Fibroblast of skin of abdomen (primary cell): ENCODE data around the gene PAQR9.
A peak's percentile ranks its signal among the peaks of the same experiment; 100 is the strongest.

ENCODE experiments used
- DNase-seq: peaks from one replicate; pipeline ENCODE4 v3.0.0-alpha.2; 2013

The PAQR9 gene

DNA sequence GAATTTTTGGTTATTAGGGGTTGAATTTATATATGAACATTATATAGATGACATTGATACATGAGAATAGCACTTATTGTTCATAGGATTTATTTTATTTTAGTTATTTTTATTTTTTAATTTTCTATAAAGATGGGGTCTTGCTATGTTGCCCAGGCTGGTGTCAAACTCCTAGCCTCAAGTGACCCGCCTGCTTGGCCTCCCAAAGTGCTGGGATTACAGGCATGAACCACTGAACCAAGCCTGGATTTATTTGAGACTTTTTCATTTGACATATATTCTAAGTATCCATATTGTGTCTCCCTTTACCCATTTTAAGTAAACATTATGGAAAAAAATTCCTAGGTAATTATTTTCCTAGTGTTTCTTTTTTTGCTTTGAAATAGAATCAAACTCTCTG is 12.5 kb downstream of the PAQR9 start:
- no peak for DNase-seq

GRCh38 chr3:142947799-142948575 is 15.5 kb downstream of the PAQR9 start:
- DNase-seq, result no peak

DNA sequence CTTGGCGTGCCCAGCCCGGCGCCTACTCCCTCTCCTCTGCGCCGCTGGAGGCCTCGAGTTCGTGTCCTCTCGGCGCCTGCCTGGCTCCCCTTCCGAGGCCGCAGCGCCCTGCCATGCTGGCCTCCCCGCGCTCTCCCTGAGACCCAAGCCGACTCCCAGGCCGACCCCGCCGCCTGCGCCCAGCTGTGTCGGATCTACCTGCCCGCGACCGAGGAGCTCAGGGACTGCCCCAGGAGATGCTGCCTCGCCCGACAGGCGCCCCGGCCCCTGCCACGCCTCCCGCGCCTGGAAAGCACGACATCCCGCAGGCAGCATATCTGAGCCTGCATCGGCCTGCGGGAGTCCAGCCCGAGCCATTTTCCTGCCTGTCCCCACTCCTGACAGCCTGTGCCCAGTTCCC is 16.1 kb downstream of the PAQR9 start:
- no peak for DNase-seq

DNA sequence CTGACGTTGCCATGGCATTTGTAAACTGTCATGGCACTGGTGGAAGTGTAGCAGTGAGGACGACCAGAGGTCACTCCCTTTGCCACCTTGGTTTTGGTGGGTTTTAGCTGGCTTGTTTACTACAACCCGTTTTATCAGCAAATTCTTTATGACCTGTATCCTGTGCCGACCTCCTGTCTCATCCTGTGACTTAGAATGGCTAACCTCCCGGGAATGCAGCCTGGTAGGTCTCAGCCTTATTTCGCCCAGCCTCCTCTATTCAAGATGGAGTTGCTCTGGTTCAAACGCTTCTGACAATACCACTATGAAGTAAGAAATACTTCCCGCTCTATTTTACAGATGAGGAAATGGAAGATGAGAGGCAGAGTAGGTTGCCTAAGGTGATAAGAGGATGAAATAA is 16.6 kb downstream of the PAQR9 start:
- DNase-seq, result no peak

DNA sequence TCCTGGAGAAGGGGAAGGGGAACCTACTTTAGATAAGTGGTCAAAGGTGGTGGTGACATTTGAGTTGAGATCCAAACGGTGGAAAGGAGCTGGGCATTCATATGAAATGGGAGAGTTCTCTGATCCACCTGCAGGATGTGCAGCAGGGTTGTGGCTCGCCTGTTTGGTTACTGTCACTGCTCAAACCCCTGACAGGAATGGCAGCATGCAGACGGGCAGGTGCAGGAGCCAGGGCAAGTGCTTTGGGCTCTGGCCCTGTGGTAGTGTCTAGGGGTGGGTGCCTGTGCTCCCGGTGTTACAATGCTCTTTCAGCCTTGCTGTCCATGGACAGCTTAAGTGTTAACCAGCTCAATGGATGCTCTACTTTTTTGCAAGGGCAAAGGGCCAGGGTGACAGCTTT is 18.5 kb downstream of the PAQR9 start:
- no peak for DNase-seq

DNA sequence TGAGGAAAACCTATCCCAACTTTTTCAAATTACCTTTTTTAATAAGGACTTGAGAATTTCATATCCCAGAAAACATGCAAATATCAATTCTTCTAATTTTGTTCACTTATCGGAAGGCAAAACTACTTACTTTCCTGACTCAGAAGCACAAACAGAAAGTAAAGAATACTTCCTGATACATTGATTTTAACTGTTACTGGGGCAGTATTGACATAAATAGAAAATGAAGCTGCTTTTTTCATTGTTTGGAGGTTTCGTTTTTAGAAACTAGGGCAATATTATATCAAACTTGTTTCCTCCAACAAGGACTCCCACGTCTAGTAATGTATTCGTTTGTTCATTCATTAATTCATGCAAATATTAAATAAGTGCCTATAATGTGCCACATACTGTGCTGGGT is 19.1 kb downstream of the PAQR9 start:
- no peak for DNase-seq

- no peak for DNase-seq
Observed at GRCh38 chr3:142943870-142944269, 19.6 kb downstream of the PAQR9 start.

- no peak for DNase-seq
Observed at GRCh38 chr3:142943349-142943748, 20.1 kb downstream of the PAQR9 start.

DNA sequence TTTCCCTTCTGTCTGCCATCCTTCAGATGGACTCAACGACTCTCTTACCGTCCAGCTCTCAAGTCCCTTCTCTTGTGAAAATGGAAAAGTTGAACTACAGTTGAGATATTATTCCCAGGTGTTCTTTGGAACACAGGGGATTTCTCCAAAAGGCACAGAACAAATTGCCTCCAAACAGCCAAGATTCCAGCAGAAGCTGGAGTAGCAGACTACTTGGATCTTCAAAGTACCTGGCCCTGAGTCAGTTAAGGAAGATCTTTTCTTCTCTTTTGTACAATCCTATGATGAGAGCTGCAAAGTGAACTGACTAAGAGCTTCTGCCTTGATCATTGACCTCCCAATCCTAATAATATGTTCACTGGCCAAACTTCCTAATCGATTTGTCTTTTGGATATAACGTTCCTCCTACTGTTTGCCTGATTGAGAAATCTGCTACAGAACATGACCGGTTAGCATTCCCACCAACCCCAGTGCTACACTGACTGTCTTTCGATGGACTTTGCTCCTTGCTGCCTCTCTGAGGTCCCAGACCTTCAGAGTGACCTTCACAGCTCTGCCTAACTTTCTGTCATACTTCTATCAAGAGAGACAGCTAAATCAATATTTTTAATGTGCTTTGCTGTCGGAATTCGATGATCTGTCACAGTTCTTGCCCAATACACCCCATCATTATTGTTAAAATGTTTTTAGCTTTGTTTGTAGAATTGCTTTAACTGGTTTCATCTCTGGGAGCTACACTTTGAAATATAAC is 21.9 kb downstream of the PAQR9 start:
- DNase-seq, result no peak

DNA sequence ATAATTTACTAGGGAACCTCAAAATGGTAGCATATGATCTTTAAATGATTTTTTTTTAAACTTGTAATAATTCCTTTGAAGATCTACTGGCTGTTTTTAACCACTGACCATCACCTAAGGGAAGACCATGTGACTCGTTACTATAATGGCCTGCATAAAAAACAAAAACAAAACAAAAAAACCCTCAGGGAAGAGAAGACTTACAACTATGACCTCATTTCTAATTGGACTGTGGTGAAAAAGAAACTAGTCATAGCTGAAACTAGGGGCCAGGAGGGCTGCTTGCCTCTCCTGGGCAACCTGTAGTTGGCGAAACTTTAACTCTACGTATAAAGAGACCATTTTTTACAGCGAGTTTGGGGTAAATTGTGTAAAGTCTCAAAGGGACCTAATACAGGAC is 23.0 kb downstream of the PAQR9 start:
- no peak for DNase-seq

- DNase-seq, result no peak
Observed at GRCh38 chr3:142940000-142940399, 23.5 kb downstream of the PAQR9 start.

- DNase-seq, result no peak
Observed at GRCh38 chr3:142935963-142936362, 27.5 kb downstream of the PAQR9 start.

DNA sequence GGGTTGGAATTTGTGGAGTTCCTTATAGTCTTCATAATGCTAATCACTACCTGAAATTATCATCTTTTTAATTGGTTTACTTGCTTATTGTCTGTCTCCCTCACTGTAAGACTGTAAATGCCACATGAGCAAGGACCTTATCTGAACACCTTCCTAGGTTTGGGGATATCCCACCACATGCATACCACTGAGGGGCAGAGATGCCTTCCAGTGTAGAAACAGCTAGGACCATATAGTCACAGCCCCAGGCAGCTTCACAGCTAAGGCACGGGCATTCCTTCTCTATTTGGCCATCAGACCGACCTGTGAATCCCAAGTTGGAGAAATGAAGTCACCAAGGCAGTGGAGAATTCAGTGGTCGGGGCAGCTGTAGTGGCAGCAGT is 28.6 kb downstream of the PAQR9 start:
- no peak for DNase-seq

DNA sequence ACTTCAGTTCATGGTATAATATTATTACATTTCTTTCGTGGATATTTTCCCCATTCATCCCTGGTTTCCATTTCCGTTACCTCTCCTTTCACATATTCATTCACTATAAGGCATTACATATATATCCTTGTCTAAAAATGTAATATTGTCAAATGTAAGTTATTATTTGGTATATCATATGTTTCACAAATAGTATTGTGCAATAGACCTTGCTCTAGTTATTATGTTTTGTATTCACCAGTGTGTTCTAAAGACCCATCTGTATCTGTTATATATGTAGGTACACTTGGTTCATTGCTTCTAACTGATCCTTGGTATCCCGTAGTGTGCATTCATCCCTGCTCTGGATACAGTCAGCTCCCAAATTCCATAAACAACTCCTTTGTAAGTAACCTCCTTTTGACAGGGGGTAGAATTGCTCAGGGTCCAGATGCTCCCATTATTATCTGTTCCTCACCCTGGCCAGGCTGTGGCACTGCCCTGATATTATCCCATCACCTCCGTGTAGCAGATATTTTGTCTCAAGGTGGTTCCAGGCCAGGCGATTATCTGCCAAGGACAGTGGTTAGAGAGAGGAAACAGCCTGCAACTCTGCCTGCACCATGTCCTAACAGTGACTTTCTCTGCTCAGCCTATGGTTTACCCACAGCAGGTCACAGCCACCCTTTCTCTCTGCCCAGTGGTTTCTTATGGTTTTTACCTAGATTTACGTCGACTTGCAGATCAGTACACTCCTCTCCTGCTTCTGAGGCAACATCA is 29.2 kb downstream of the PAQR9 start:
- DNase-seq, result no peak

GRCh38 chr3:142931222-142931621 is 32.3 kb downstream of the PAQR9 start:
- DNase-seq, result no peak

GRCh38 chr3:142930463-142930862 is 33.0 kb downstream of the PAQR9 start:
- DNase-seq, result no peak

DNA sequence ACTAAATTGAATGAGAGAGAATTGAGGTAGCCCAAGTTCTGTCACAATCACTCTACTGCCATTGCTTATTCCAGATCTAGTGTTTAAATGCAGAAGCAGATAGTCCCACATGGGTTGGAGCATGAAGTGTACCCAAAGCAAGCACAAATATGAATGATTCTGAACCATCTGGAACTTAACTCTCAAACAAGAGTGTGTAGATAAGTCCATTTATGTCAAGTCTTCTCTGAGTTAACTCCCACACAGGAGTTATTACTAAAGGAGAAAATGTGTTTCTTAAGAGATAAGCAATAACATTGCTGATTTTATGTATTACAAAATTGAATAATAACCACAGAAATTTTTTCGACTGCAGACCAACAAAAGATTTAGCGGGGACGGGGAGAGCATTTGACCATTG is 33.6 kb downstream of the PAQR9 start:
- DNase-seq, result no peak

DNA sequence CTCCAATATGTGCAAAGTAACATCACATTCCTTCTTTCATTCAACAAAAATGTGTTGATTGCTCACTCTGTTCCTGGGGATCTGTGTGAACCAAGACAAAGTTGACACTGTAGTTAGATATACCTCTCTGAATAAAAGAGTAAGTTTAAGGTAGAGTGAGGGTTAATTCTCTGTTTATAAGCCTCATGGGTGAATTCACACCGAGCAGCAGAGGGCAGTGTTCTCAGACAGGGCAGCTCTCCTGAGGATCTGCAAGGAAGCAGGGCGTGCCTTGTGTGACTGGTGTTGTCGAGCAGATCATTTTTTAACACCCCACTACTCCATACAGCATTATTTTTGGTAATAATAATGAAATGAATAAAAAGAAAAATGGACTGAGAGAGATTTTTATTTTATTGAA is 34.4 kb downstream of the PAQR9 start:
- DNase-seq, result peak; percentile 4

DNA sequence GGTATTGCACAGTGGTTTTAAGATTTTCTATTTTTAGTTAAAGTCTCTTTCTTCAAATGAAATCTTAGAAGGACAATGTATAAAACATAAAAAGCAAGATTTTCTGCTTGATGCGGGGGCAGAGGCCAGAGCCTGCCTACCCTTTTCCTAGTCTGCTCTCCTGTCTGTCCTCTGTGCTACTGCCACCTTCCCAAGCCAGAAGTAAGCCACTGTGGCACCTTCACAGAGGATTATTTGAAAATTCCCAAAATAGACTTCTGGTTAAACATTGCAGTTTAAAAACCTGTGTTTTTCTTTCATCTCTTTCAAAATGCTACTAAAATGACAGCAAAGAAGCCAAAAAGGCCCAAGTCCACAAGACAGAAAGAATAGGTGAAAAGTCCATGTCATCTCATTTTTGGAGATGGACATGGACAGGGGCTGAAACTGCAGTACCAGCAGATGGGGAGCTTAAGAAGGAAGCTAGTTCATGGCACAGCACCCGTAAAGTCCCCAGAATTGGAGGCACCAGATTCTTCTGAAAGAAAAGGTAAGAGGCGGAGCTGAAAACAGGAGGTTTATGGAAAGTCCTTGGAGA is 37.0 kb downstream of the PAQR9 start:
- no peak for DNase-seq

DNA sequence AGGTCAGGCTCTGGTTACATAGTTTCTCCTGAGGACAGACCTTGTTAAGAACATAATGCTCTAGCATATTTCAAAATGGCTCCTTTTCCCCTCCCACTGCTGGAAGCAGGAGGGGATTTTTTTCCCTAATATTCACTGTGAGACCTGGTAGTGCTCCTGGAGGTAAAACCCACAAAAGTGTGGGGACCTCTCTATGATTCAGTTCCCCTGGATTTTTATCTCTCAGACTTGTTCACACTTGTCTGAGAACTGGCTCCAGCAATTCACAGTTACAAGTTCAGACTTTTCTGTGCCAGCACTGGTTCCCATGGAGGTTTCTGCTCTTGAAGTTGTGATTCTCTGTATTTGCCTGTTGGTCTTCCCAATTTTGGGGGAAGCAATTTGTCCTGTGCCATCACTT is 38.3 kb downstream of the PAQR9 start:
- DNase-seq, result no peak

GRCh38 chr3:142923694-142924093 is 39.8 kb downstream of the PAQR9 start:
- no peak for DNase-seq

DNA sequence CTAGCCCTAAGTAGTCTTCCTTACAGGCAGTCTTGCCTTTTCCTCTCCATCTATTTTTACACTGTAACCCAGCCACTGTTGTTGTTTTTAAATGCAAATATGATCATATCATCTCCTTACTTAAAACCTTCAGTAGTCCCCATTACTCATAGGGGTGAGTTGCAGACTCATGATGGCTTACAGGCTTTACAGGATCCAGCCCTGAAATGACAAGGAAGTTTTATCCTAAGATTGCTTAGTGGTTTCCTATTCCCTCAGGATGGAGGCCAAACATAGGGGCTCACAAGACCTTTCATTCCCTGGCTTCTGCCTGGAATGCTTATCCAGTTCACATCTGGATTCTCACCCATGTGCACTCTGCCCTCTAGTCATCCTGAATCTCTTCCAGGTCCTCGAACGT is 46.9 kb downstream of the PAQR9 start:
- DNase-seq, result no peak

- no peak for DNase-seq
Observed at GRCh38 chr3:142915636-142916035, 47.8 kb downstream of the PAQR9 start.
